ENCODE data around the gene TNIK.

DNA sequence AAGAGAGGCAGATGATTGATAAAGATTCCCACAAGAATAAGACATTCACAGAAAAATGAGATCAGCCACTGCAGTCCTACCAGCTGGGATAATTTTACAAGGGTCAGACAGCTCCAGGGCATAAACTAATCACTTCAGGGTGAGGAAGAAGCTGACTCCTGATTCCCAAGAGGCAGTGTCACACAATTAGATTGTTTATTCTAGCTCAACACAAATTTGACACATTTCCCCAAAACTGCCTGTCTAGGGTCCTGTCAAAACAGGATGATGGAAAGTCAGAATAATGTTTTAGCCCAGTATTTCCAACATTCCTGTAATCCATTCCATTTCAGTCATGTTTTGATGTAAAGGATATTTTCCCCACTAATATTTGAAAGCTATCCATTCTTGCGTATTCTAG is 110.8 kb downstream of the TNIK start:
- TF ChIP-seq, protein P1, sequence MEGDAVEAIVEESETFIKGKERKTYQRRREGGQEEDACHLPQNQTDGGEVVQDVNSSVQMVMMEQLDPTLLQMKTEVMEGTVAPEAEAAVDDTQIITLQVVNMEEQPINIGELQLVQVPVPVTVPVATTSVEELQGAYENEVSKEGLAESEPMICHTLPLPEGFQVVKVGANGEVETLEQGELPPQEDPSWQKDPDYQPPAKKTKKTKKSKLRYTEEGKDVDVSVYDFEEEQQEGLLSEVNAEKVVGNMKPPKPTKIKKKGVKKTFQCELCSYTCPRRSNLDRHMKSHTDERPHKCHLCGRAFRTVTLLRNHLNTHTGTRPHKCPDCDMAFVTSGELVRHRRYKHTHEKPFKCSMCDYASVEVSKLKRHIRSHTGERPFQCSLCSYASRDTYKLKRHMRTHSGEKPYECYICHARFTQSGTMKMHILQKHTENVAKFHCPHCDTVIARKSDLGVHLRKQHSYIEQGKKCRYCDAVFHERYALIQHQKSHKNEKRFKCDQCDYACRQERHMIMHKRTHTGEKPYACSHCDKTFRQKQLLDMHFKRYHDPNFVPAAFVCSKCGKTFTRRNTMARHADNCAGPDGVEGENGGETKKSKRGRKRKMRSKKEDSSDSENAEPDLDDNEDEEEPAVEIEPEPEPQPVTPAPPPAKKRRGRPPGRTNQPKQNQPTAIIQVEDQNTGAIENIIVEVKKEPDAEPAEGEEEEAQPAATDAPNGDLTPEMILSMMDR (IDR thresholded peaks at IDR 0.05 in 8 of 11, conservative IDR thresholded peaks at IDR 0.05 in 3 of 11) = no peak
- TF ChIP-seq POLR2A (IDR thresholded peaks at IDR 0.05) (no peak), POLR2AphosphoS5 (IDR thresholded peaks at IDR 0.05) (no peak)
